Nephron (organoid): ENCODE measurements around the gene SCTR.

Experiments
- H3K27ac Mint-ChIP-seq, 3 experiments: 2 replicates each; pipeline ENCODE4 v1.8.0; 2020; ENCODE audit warnings: mixed read lengths in 3 of 3, mild to moderate bottlenecking in 2 of 3, moderate library complexity in 1 of 3
- H3K27me3 Mint-ChIP-seq: 2 replicates; pipeline ENCODE4 v1.8.0; 2021; ENCODE audit warnings: low read depth, mild to moderate bottlenecking, moderate library complexity, mixed read lengths
- H3K36me3 Mint-ChIP-seq: 2 replicates; pipeline ENCODE4 v1.8.0; 2020; ENCODE audit warnings: low read depth, mixed read lengths
- H3K4me1 Mint-ChIP-seq: 2 replicates; pipeline ENCODE4 v1.8.0; 2020; ENCODE audit warnings: mixed read lengths
- H3K4me3 Mint-ChIP-seq, 3 experiments: 2 replicates each; pipeline ENCODE4 v1.8.0; 2020; ENCODE audit warnings: mild to moderate bottlenecking in 3 of 3, mixed read lengths in 3 of 3, moderate library complexity in 2 of 3
- H3K9me3 Mint-ChIP-seq: 2 replicates; pipeline ENCODE4 v1.8.0; 2020; ENCODE audit warnings: mixed read lengths
- CTCF ChIP-seq, 3 experiments: fragments of 200-600 bp; sonication (generic); IDR thresholded peaks; one replicate each; pipeline ENCODE4 v1.5.0; 2021; ENCODE audit warnings: antibody characterized with exemption in 3 of 3; ENCODE audit not compliant: unreplicated experiment in 3 of 3

The SCTR gene

GRCh38 chr2:119517433-119517832 lies 6.8 kb downstream of the SCTR start:
- peak overlapping the region in 1 of 3 experiments; percentile 16 for H3K27ac Mint-ChIP-seq
- H3K4me3 Mint-ChIP-seq, result no peak overlapping the region
- peaks cover 8% of the 10 kb centered on the region for H3K4me1 Mint-ChIP-seq
- H3K36me3 Mint-ChIP-seq, result peaks cover 18% of the 10 kb centered on the region
- peak in 2 of 3 experiments; percentile 33 to 51 for TF ChIP-seq CTCF (IDR thresholded peaks at IDR 0.05; ENCODE audit: unreplicated experiment in 3 of 3)
- peaks cover 58% of the 10 kb centered on the region for H3K27me3 Mint-ChIP-seq
- H3K9me3 Mint-ChIP-seq, result peaks cover 11% of the 10 kb centered on the region

- Mint-ChIP-seq H3K27ac (no peak overlapping the region), H3K27me3 (peaks cover 45% of the 10 kb centered on the region), H3K4me1 (peaks cover 2% of the 10 kb centered on the region), H3K36me3 (peaks cover 18% of the 10 kb centered on the region), H3K9me3 (peaks cover 11% of the 10 kb centered on the region), H3K4me3 (no peak overlapping the region)
- TF ChIP-seq CTCF (IDR thresholded peaks at IDR 0.05; ENCODE audit: unreplicated experiment in 3 of 3), result no peak
Observed at GRCh38 chr2:119516121-119516520, 8.2 kb downstream of the SCTR start.

GRCh38 chr2:119513832-119514231 lies 10.5 kb downstream of the SCTR start:
- Mint-ChIP-seq H3K4me1 (no peaks in the 10 kb centered on the region), H3K4me3 (no peak overlapping the region), H3K27ac (no peak overlapping the region), H3K36me3 (peaks cover 15% of the 10 kb centered on the region), H3K9me3 (peaks cover 11% of the 10 kb centered on the region), H3K27me3 (peaks cover 35% of the 10 kb centered on the region)
- TF ChIP-seq CTCF (IDR thresholded peaks at IDR 0.05; ENCODE audit: unreplicated experiment in 3 of 3), result no peak

- H3K27me3 Mint-ChIP-seq, result peaks cover 27% of the 10 kb centered on the region
- H3K36me3 Mint-ChIP-seq, result peaks cover 11% of the 10 kb centered on the region
- H3K27ac Mint-ChIP-seq, result no peak overlapping the region
- TF ChIP-seq CTCF (IDR thresholded peaks at IDR 0.05; ENCODE audit: unreplicated experiment in 3 of 3), result no peak
- H3K4me3 Mint-ChIP-seq, result no peak overlapping the region
- H3K9me3 Mint-ChIP-seq, result peaks cover 11% of the 10 kb centered on the region
- no peaks in the 10 kb centered on the region for H3K4me1 Mint-ChIP-seq
Observed at GRCh38 chr2:119512946-119513345, 11.3 kb downstream of the SCTR start.

- TF ChIP-seq CTCF (IDR thresholded peaks at IDR 0.05; ENCODE audit: unreplicated experiment in 3 of 3), result no peak
- Mint-ChIP-seq H3K4me3 (no peak overlapping the region), H3K27me3 (peaks cover 21% of the 10 kb centered on the region), H3K9me3 (peaks cover 7% of the 10 kb centered on the region), H3K4me1 (no peaks in the 10 kb centered on the region), H3K27ac (no peak overlapping the region), H3K36me3 (peaks cover 7% of the 10 kb centered on the region)
Observed at GRCh38 chr2:119511989-119512388, 12.3 kb downstream of the SCTR start.

- Mint-ChIP-seq H3K27me3 (peaks cover 7% of the 10 kb centered on the region), H3K4me3 (no peak overlapping the region), H3K4me1 (no peaks in the 10 kb centered on the region), H3K36me3 (no peaks in the 10 kb centered on the region), H3K9me3 (peaks cover 7% of the 10 kb centered on the region), H3K27ac (no peak overlapping the region)
- TF ChIP-seq CTCF (IDR thresholded peaks at IDR 0.05; ENCODE audit: unreplicated experiment in 3 of 3), result no peak
Observed at GRCh38 chr2:119508756-119509155, 15.5 kb downstream of the SCTR start.
